Progenitor cell of endocrine pancreas (in vitro differentiated cells): ENCODE results near the gene EEFSEC. TPM values are rescaled to one million over a fixed set of nuclear protein-coding genes. Genes with fewer than 3 reads are reported as not detected.

ENCODE experiments used
- DNase-seq: peaks from one replicate; pipeline ENCODE4 v3.0.0; 2021; ENCODE audit warnings: low spot score; ENCODE audit not compliant: unreplicated experiment
- H3K27ac Mint-ChIP-seq: 2 replicates; pipeline ENCODE4 v1.8.0; 2021; ENCODE audit warnings: mild to moderate bottlenecking, moderate library complexity, mixed read lengths
- H3K27me3 Mint-ChIP-seq: 2 replicates; pipeline ENCODE4 v1.8.0; 2021; ENCODE audit warnings: mixed read lengths
- H3K36me3 Mint-ChIP-seq: 2 replicates; pipeline ENCODE4 v1.8.0; 2022; ENCODE audit warnings: mixed read lengths; ENCODE audit not compliant: insufficient read depth
- H3K4me1 Mint-ChIP-seq: 2 replicates; pipeline ENCODE4 v1.8.0; 2021; ENCODE audit warnings: low read depth, mixed read lengths
- H3K4me3 Mint-ChIP-seq: 2 replicates; pipeline ENCODE4 v1.8.0; 2021; ENCODE audit warnings: low read depth, mild to moderate bottlenecking, moderate library complexity, mixed read lengths
- H3K9me3 Mint-ChIP-seq: 2 replicates; pipeline ENCODE4 v1.8.0; 2021; ENCODE audit warnings: low read depth, mixed read lengths
- CTCF ChIP-seq: fragments of 200-600 bp; sonication (generic); IDR thresholded peaks from one replicate; pipeline ENCODE4 v1.5.0; 2021; ENCODE audit warnings: antibody characterized with exemption, mild to moderate bottlenecking; ENCODE audit not compliant: unreplicated experiment
- total RNA-seq: library from RNA; stranded (reverse); gene quantifications from 2 replicates; pipeline ENCODE4 v1.2.1, GENCODE V29; 2021

EEFSEC gene
- total RNA-seq, 1 donor from 2014 or later, result 11.8 TPM

GRCh38 chr3:128456776-128457715 lies 303.8 kb downstream of the EEFSEC start:
- TF ChIP-seq CTCF, result peak; percentile 15
- Mint-ChIP-seq H3K36me3 (no peaks in the 10 kb centered on the region), H3K4me1 (peaks cover 6% of the 10 kb centered on the region), H3K27me3 (peaks cover 51% of the 10 kb centered on the region), H3K4me3 (no peak overlapping the region), H3K27ac (no peak overlapping the region), H3K9me3 (no peaks in the 10 kb centered on the region)
- no peak for DNase-seq

GRCh38 chr3:128457937-128458336 lies 304.7 kb downstream of the EEFSEC start:
- no peak overlapping the region for H3K4me3 Mint-ChIP-seq
- peaks cover 48% of the 10 kb centered on the region for H3K27me3 Mint-ChIP-seq
- no peaks in the 10 kb centered on the region for H3K9me3 Mint-ChIP-seq
- H3K4me1 Mint-ChIP-seq, result peaks cover 5% of the 10 kb centered on the region
- no peak for TF ChIP-seq CTCF
- DNase-seq, result no peak
- no peak overlapping the region for H3K27ac Mint-ChIP-seq
- H3K36me3 Mint-ChIP-seq, result no peaks in the 10 kb centered on the region

Other genes with a start within 250 kb of the EEFSEC start
- gene KBTBD12, start 238.2 kb upstream of the EEFSEC start, total RNA-seq, result 0.29 and 0.40 TPM in 2 replicates
- gene SEC61A1, start 101.0 kb upstream of the EEFSEC start, total RNA-seq, result 171 and 176 TPM in 2 replicates
- gene RUVBL1, start 29.7 kb upstream of the EEFSEC start, total RNA-seq, result 51.3 and 53.6 TPM in 2 replicates